Measurements from ENCODE around the gene FOXP1. TPM values are rescaled to one million over a fixed set of nuclear protein-coding genes. Genes with fewer than 3 reads are reported as not detected.

FOXP1 gene
- total and polyA plus RNA-seq, 2 of the 13 experiments (the other 11 are each of a cell fraction or from before 2014, with no cell fraction given): 40.4 to 59.0 TPM

- H3K9me3 ChIP-seq (ENCODE audit: low read length): no peaks in the 10 kb centered on the region
- BruUV-seq (replicated peaks): no TSS peak
- peak overlapping the region; percentile 90 for H3K4me2 ChIP-seq (ENCODE audit: low read depth, low read length)
- peaks cover 66% of the 10 kb centered on the region for H3K4me1 ChIP-seq (ENCODE audit: insufficient read depth, low read length)
- in situ Hi-C loops (cut with HindIII; ENCODE audit: extremely low pct_ligation_motif_present, low pct_unique_long_range_greater_than_20kb): loop anchor here (5.0 kb wide), 1 partner anchor 278 kb away; the partner anchor contains the start of gene FOXP1
- peak; percentile 15 for FAIRE-seq
- peak overlapping the region; percentile 79 for H3K27ac ChIP-seq (ENCODE audit: extremely low read length, insufficient read depth, low read length)
- H3K27me3 ChIP-seq (ENCODE audit: control insufficient read depth in 1 of 2, insufficient read depth in 2 of 2, low read length in 2 of 2): no peaks in the 10 kb centered on the region
- peak; percentile 17 for ATAC-seq
- intact Hi-C loops (cut with micrococcal nuclease; ENCODE audit: unreplicated experiment): loop anchor here (1.0 to 5.0 kb wide), 5 partner anchors 47 to 298 kb away; partner anchors contain the start of gene FOXP1
- H4K20me1 ChIP-seq (ENCODE audit: insufficient read depth, low read length): no peaks in the 10 kb centered on the region
- peak overlapping the region; percentile 66 to 75 (median 74); a peak in 5 of 6 replicates for H3K4me3 ChIP-seq (replicated peaks in 1 of 3; ENCODE audit: insufficient read depth in 1 of 3, low read depth in 2 of 3, low read length in 3 of 3)
- H3K79me2 ChIP-seq (ENCODE audit: insufficient read depth, low read length): peaks cover 42% of the 10 kb centered on the region
- ChIA-PET CTCF (ENCODE audit: low intra/inter-chr PET ratio, low total read pairs) (no interaction called here), POLR2A (interaction anchor here (1.3 to 2.3 kb wide), 3 partner anchors 59 to 94 kb away, joined by 5 to 10 read pairs (median 5); no protein-coding TSS in a partner anchor)
- 26% methylated on average over 3 of the region's 3 CpGs for WGBS (ENCODE audit: low lambda C conversion rate)
- H3K9ac ChIP-seq (ENCODE audit: insufficient read depth, low read depth, low read length): peak overlapping the region; percentile 76; the same call in 1 of the 2 replicates
- peaks cover 0 to 2% of the 10 kb centered on the region in 2 experiments; a peak in 2 of 5 replicates for H3K36me3 ChIP-seq (replicated peaks in 1 of 2; ENCODE audit: control insufficient read depth in 1 of 2, insufficient read depth in 2 of 2, low read length in 2 of 2)
- peak; percentile 15 for DNase-seq (ENCODE audit: low spot score)
- H2AFZ ChIP-seq (ENCODE audit: low read length): no peak overlapping the region
- no peak for TF ChIP-seq SP4 (CRISPR knock-in tag; IDR thresholded peaks at IDR 0.05)
- TF ChIP-seq RAD21 (CRISPR knock-in tag; IDR thresholded peaks at IDR 0.05): 0 out of 2 replicates have a peak, but pooled peaks have one; percentile 26
- no peak for TF ChIP-seq NR2F2 (IDR thresholded peaks at IDR 0.05; ENCODE audit: borderline replicate concordance, low read depth)
- TF ChIP-seq ARNT2 (CRISPR knock-in tag; IDR thresholded peaks at IDR 0.05; ENCODE audit: low read depth): no peak
- TF ChIP-seq ZNF230 (CRISPR knock-in tag; IDR thresholded peaks at IDR 0.05): no peak
- no peak for TF ChIP-seq FOXP1 (IDR thresholded peaks at IDR 0.05)
- TF ChIP-seq FOXP1 (CRISPR knock-in tag; IDR thresholded peaks at IDR 0.05): no peak
- no peak for TF ChIP-seq POGZ (CRISPR knock-in tag; IDR thresholded peaks at IDR 0.05)
- TF ChIP-seq ZNF674 (CRISPR knock-in tag; IDR thresholded peaks at IDR 0.05; ENCODE audit: low read depth): no peak
- TF ChIP-seq TFDP1 (CRISPR knock-in tag; IDR thresholded peaks at IDR 0.05; ENCODE audit: borderline replicate concordance): no peak
- TF ChIP-seq ZNF607 (CRISPR knock-in tag; IDR thresholded peaks at IDR 0.05; ENCODE audit: borderline replicate concordance): no peak
- no peak for TF ChIP-seq TOE1 (CRISPR knock-in tag; IDR thresholded peaks at IDR 0.05)
- TF ChIP-seq NCOA5 (CRISPR knock-in tag; IDR thresholded peaks at IDR 0.05): no peak
- TF ChIP-seq ZNF33A (CRISPR knock-in tag; IDR thresholded peaks at IDR 0.05; ENCODE audit: borderline replicate concordance): no peak
- TF ChIP-seq ZNF629 (CRISPR knock-in tag; conservative IDR thresholded peaks at IDR 0.05): no peak
- no peak for TF ChIP-seq ZNF484 (CRISPR knock-in tag; IDR thresholded peaks at IDR 0.05; ENCODE audit: borderline replicate concordance, low read depth)
- TF ChIP-seq MTF2 (CRISPR knock-in tag; IDR thresholded peaks at IDR 0.05; ENCODE audit: borderline replicate concordance): no peak
- TF ChIP-seq FOXC1 (CRISPR knock-in tag; IDR thresholded peaks at IDR 0.05; ENCODE audit: borderline replicate concordance): no peak
- no peak for TF ChIP-seq DMAP1 (CRISPR knock-in tag; IDR thresholded peaks at IDR 0.05)
- no peak for TF ChIP-seq TAF15 (IDR thresholded peaks at IDR 0.05; ENCODE audit: low read depth, low read length, poor library complexity, severe bottlenecking)
- no peak for TF ChIP-seq PAF1 (CRISPR knock-in tag; IDR thresholded peaks at IDR 0.05)
- no peak for TF ChIP-seq KLF12 (CRISPR knock-in tag; IDR thresholded peaks at IDR 0.05; ENCODE audit: borderline replicate concordance)
- TF ChIP-seq, protein P1, sequence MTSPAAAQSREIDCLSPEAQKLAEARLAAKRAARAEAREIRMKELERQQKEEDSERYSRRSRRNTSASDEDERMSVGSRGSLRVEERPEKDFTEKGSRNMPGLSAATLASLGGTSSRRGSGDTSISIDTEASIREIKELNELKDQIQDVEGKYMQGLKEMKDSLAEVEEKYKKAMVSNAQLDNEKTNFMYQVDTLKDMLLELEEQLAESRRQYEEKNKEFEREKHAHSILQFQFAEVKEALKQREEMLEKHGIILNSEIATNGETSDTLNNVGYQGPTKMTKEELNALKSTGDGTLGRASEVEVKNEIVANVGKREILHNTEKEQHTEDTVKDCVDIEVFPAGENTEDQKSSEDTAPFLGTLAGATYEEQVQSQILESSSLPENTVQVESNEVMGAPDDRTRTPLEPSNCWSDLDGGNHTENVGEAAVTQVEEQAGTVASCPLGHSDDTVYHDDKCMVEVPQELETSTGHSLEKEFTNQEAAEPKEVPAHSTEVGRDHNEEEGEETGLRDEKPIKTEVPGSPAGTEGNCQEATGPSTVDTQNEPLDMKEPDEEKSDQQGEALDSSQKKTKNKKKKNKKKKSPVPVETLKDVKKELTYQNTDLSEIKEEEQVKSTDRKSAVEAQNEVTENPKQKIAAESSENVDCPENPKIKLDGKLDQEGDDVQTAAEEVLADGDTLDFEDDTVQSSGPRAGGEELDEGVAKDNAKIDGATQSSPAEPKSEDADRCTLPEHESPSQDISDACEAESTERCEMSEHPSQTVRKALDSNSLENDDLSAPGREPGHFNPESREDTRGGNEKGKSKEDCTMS (CRISPR knock-in tag; conservative IDR thresholded peaks at IDR 0.05): no peak
- no peak for TF ChIP-seq ZNF678 (CRISPR knock-in tag; IDR thresholded peaks at IDR 0.05)
- TF ChIP-seq CREB1 (IDR thresholded peaks at IDR 0.05): no peak
- TF ChIP-seq CREB1 (CRISPR knock-in tag; IDR thresholded peaks at IDR 0.05): no peak
Observed at GRCh38 chr3:71304684-71305083, 278.8 kb downstream of the FOXP1 start.
